ENCODE measurements around the gene RIT2. TPM values are rescaled to one million over a fixed set of nuclear protein-coding genes. Genes with fewer than 3 reads are reported as not detected.
A peak's percentile ranks its signal among the peaks of the same experiment; 100 is the strongest.

Gene RIT2
- polyA plus RNA-seq, 1 donor from 2014 or later, result 1.1 TPM

GRCh38 chr18:43080671-43081070 is 34.8 kb downstream of the RIT2 start:
- TF ChIP-seq TAF1 (IDR thresholded peaks at IDR 0.05; ENCODE audit: low read depth), result no peak
- no peak for TF ChIP-seq CTCF (IDR thresholded peaks at IDR 0.05; ENCODE audit: poor library complexity, severe bottlenecking)
- TF ChIP-seq MXI1 (conservative IDR thresholded peaks at IDR 0.05; ENCODE audit: poor library complexity, severe bottlenecking), result no peak
- TF ChIP-seq REST (IDR thresholded peaks at IDR 0.05; ENCODE audit: borderline replicate concordance), result no peak
- TF ChIP-seq SMC3 (conservative IDR thresholded peaks at IDR 0.05; ENCODE audit: poor library complexity), result no peak
- TF ChIP-seq EP300 (conservative IDR thresholded peaks at IDR 0.05; ENCODE audit: poor library complexity, severe bottlenecking), result no peak
- no peak for TF ChIP-seq RAD21 (conservative IDR thresholded peaks at IDR 0.05)
- TF ChIP-seq EZH2 (IDR thresholded peaks at IDR 0.05; ENCODE audit: borderline replicate concordance, insufficient read depth, low read length, poor library complexity, severe bottlenecking), result no peak
- no peak for TF ChIP-seq POLR2AphosphoS5 (IDR thresholded peaks at IDR 0.05)
- no peaks in the 10 kb centered on the region for H3K27me3 ChIP-seq (ENCODE audit: insufficient read depth, low read depth, low read length)
- no peaks in the 10 kb centered on the region for H3K9me2 ChIP-seq (ENCODE audit: insufficient read depth, low read length)
- no peaks in the 10 kb centered on the region for H3K9me3 ChIP-seq (ENCODE audit: low read length)
- peak overlapping the region; percentile 79 for H3K27ac ChIP-seq (ENCODE audit: low read length)
- H3K79me2 ChIP-seq (replicated peaks; ENCODE audit: insufficient read depth, low read length), result no peaks in the 10 kb centered on the region
- no peak overlapping the region for H3K4me2 ChIP-seq (ENCODE audit: low read length)
- no peaks in the 10 kb centered on the region for H3K36me3 ChIP-seq (ENCODE audit: insufficient read depth, low read length)
- H2AFZ ChIP-seq (ENCODE audit: low read depth, low read length), result no peak overlapping the region
- no peaks in the 10 kb centered on the region for H3F3A ChIP-seq (ENCODE audit: insufficient read depth, low read length, poor library complexity, severe bottlenecking)
- no peak overlapping the region for H3K9ac ChIP-seq (ENCODE audit: low read length)
- no peaks in the 10 kb centered on the region for H4K20me1 ChIP-seq (ENCODE audit: insufficient read depth)
- no peak overlapping the region for H3K4me3 ChIP-seq (ENCODE audit: low read length)

GRCh38 chr18:43079422-43079821 is 36.1 kb downstream of the RIT2 start:
- Histone ChIP-seq H4K20me1 (ENCODE audit: insufficient read depth) (no peaks in the 10 kb centered on the region), H3K4me2 (ENCODE audit: low read length) (peak overlapping the region; percentile 10), H3K9me3 (ENCODE audit: low read length) (no peaks in the 10 kb centered on the region), H3F3A (ENCODE audit: insufficient read depth, low read length, poor library complexity, severe bottlenecking) (no peaks in the 10 kb centered on the region), H3K9ac (ENCODE audit: low read length) (peak overlapping the region; percentile 29), H3K79me2 (replicated peaks; ENCODE audit: insufficient read depth, low read length) (no peaks in the 10 kb centered on the region), H3K27me3 (ENCODE audit: insufficient read depth, low read depth, low read length) (no peaks in the 10 kb centered on the region), H2AFZ (ENCODE audit: low read depth, low read length) (no peak overlapping the region), H3K4me3 (ENCODE audit: low read length) (peak overlapping the region; percentile 25), H3K36me3 (ENCODE audit: insufficient read depth, low read length) (no peaks in the 10 kb centered on the region), H3K27ac (ENCODE audit: low read length) (peak overlapping the region; percentile 79), H3K9me2 (ENCODE audit: insufficient read depth, low read length) (no peaks in the 10 kb centered on the region)
- TF ChIP-seq CTCF (IDR thresholded peaks at IDR 0.05; ENCODE audit: poor library complexity, severe bottlenecking), result no peak
- TF ChIP-seq EZH2 (IDR thresholded peaks at IDR 0.05; ENCODE audit: borderline replicate concordance, insufficient read depth, low read length, poor library complexity, severe bottlenecking), result no peak
- no peak for TF ChIP-seq MXI1 (conservative IDR thresholded peaks at IDR 0.05; ENCODE audit: poor library complexity, severe bottlenecking)
- peak; percentile 98 for TF ChIP-seq EP300 (conservative IDR thresholded peaks at IDR 0.05; ENCODE audit: poor library complexity, severe bottlenecking)
- peak; percentile 80 for TF ChIP-seq POLR2AphosphoS5 (IDR thresholded peaks at IDR 0.05)
- no peak for TF ChIP-seq SMC3 (conservative IDR thresholded peaks at IDR 0.05; ENCODE audit: poor library complexity)
- peak; percentile 24 for TF ChIP-seq RAD21 (conservative IDR thresholded peaks at IDR 0.05)
- peak; percentile 100 for TF ChIP-seq REST (IDR thresholded peaks at IDR 0.05; ENCODE audit: borderline replicate concordance)
- TF ChIP-seq TAF1 (IDR thresholded peaks at IDR 0.05; ENCODE audit: low read depth), result no peak
